PC-9 (cell line): ENCODE results near the gene RHEX. TPM values are rescaled to one million over a fixed set of nuclear protein-coding genes. Genes with fewer than 3 reads are reported as not detected.

ENCODE experiments used
- BruUV-seq: library from RNA; stranded (reverse); fragments of 400-500 nt; replicated peaks from 2 replicates; lab custom pipeline; 2021; lab: Mats Ljungman, UMichigan
- CTCF ChIA-PET: fragments of 300-600 bp; sonication (Branson Sonifier 250); formaldehyde crosslinking; loops from one replicate; lab custom pipeline; 2022; ENCODE audit warnings: antibody characterized with exemption; lab: Charles Lee
- POLR2A ChIA-PET: fragments of 300-600 bp; sonication (Branson Sonifier 250); formaldehyde crosslinking; loops from one replicate; lab custom pipeline; 2022; ENCODE audit warnings: antibody characterized with exemption; ENCODE audit not compliant: unreplicated experiment; lab: Charles Lee
- DNase-seq, 2 experiments: peaks; one replicate each; pipeline versions ENCODE4 v3.0.0 to v3.0.0-alpha.2; 2015 to 2022; ENCODE audit warnings: mixed read lengths in 1 of 2
- H2AFZ ChIP-seq: fragments of 200-600 bp; sonication (generic); 2 replicates; pipeline ENCODE4 v1.8.1; 2017; ENCODE audit warnings: antibody characterized with exemption
- H3F3A ChIP-seq: fragments of 200-600 bp; sonication (generic); 2 replicates; pipeline ENCODE4 v1.8.1; 2017; ENCODE audit warnings: antibody characterized with exemption, mild to moderate bottlenecking, low read depth; ENCODE audit not compliant: insufficient read depth
- H3K27ac ChIP-seq: fragments of 200-600 bp; sonication (generic); 2 replicates; pipeline ENCODE4 v1.6.1; 2016; ENCODE audit warnings: mixed run types
- H3K27me3 ChIP-seq: fragments of 200-600 bp; sonication (generic); 2 replicates; pipeline ENCODE4 v1.6.1; 2016; ENCODE audit warnings: low read depth, mixed run types; ENCODE audit not compliant: insufficient read depth
- H3K36me3 ChIP-seq: fragments of 200-600 bp; sonication (generic); 2 replicates; pipeline ENCODE4 v1.6.1; 2016; ENCODE audit warnings: low read depth, mixed run types
- H3K4me1 ChIP-seq: fragments of 200-600 bp; sonication (generic); replicated peaks from 2 replicates; pipeline ENCODE4 v1.6.1; 2016; ENCODE audit warnings: mixed run types; ENCODE audit not compliant: insufficient read depth
- H3K4me2 ChIP-seq: fragments of 200-600 bp; sonication (generic); 2 replicates; pipeline ENCODE4 v1.6.1; 2017; ENCODE audit warnings: mixed run types
- H3K4me3 ChIP-seq: fragments of 200-600 bp; sonication (generic); 2 replicates; pipeline ENCODE4 v1.6.1; 2016; ENCODE audit warnings: mixed run types
- H3K79me2 ChIP-seq: fragments of 200-600 bp; sonication (generic); 2 replicates; pipeline ENCODE4 v1.6.1; 2017; ENCODE audit warnings: low read depth, mixed run types
- H3K9me2 ChIP-seq: fragments of 200-600 bp; sonication (generic); 2 replicates; pipeline ENCODE4 v1.8.1; 2017; ENCODE audit warnings: mild to moderate bottlenecking; ENCODE audit not compliant: insufficient read depth
- H3K9me3 ChIP-seq: fragments of 200-600 bp; sonication (generic); 2 replicates; pipeline ENCODE4 v1.8.1; 2016; ENCODE audit warnings: low read depth; ENCODE audit not compliant: insufficient read depth
- H4K20me1 ChIP-seq: fragments of 200-600 bp; sonication (generic); 2 replicates; pipeline ENCODE4 v1.8.1; 2017; ENCODE audit not compliant: insufficient read depth
- CTCF ChIP-seq: fragments of 200-600 bp; sonication (generic); conservative IDR thresholded peaks from 2 replicates; pipeline ENCODE4 v1.6.1; 2017; ENCODE audit warnings: mixed run types, antibody characterized with exemption, mild to moderate bottlenecking, moderate library complexity
- EZH2 ChIP-seq: fragments of 200-600 bp; sonication (generic); IDR thresholded peaks from 2 replicates; pipeline ENCODE4 v1.8.0; 2017; ENCODE audit warnings: antibody characterized with exemption, low read depth
- intact Hi-C: fragments of 100-400 bp; cut with micrococcal nuclease; formaldehyde crosslinking; loops from one replicate; pipeline ENCODE4 v1.10.0; 2022; ENCODE audit not compliant: unreplicated experiment
- total RNA-seq: library from RNA; stranded (reverse); gene quantifications from 2 replicates; pipeline ENCODE4 v1.2.3, GENCODE V29; 2021

The RHEX gene
- total RNA-seq, 1 experiment from 2014 or later: not detected

DNA sequence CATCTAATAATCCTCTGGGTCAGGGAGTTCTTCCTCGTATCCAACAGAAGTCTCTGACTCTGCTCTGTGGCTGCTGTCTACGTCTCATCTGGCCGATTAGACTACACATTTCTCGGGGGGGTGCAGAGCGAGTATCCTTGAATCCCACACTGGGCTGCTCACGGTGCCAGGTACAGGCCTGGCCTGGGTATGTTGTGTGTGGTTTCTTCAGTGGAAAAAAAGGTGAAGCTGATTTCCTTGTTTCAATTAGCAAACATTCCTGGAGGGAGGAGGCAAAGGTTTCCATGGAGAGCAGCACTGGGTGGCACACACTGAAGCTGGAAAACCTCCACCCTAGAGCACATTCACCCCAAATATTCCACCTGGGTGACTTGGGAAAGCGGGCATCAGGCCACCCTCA is 47.7 kb upstream of the RHEX start:
- no peaks in the 10 kb centered on the region for H3K9me2 ChIP-seq
- intact Hi-C loops: no loop called here
- no TSS peak for BruUV-seq
- ChIA-PET POLR2A (no interaction called here), CTCF (no interaction called here)
- H3F3A ChIP-seq: peaks cover 21% of the 10 kb centered on the region; the same call in 1 of the 2 replicates
- H3K9me3 ChIP-seq: no peaks in the 10 kb centered on the region
- TF ChIP-seq EZH2: no peak
- no peak for TF ChIP-seq CTCF
- H2AFZ ChIP-seq: no peak overlapping the region
- no peak for DNase-seq
- H3K36me3 ChIP-seq: no peaks in the 10 kb centered on the region
- no peak overlapping the region for H3K4me3 ChIP-seq
- no peaks in the 10 kb centered on the region for H3K79me2 ChIP-seq
- H4K20me1 ChIP-seq: no peaks in the 10 kb centered on the region
- no peak overlapping the region for H3K27ac ChIP-seq
- peaks cover 15% of the 10 kb centered on the region for H3K4me1 ChIP-seq
- H3K4me2 ChIP-seq: no peak overlapping the region
- H3K27me3 ChIP-seq: no peaks in the 10 kb centered on the region

DNA sequence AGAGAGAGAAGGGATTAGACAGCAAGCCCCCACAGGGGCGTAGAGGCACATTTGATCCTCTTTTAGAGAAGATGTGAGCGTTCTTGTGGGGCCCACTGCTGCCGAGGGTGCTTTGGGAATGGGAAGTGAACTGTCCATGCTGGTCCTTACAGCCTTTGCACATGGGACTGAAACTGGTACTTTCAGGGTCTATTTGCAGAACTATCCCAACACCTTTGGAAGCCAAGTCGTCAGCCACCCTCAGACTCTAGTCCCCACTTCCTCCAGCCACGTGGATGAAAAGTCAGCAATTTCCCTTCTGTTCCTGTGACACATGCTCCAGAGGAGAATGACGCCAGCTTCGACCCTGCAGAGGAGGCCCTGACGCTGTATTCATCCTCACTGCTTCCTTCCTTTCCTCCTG is 47.2 kb upstream of the RHEX start:
- BruUV-seq: no TSS peak
- CTCF ChIA-PET: no interaction called here
- H2AFZ ChIP-seq: no peak overlapping the region

DNA sequence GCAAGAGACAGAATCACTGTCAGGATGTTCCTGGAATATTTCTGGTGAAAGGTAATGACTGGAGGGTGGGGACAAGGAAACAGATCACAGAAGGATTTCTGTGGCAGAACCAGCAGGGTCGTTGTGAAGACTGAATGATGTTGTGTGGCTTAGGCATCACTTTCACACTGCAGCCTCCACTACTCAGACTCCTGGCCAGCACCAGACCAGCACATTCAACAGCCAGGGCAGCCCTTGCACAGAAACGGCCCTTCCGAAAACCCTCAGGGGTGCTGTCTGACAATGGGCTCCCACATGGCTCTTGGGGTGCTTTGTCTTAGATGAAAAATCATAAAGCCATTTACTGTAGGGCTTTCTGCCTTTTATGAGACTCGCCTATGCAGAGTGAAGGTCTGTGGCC is 46.0 kb upstream of the RHEX start:
- intact Hi-C loops: no loop called here
- H3K9me3 ChIP-seq: no peaks in the 10 kb centered on the region
- no peak overlapping the region for H3K4me3 ChIP-seq
- no peak overlapping the region for H3K4me2 ChIP-seq
- no peaks in the 10 kb centered on the region for H3K9me2 ChIP-seq
- CTCF ChIA-PET: no interaction called here
- no peaks in the 10 kb centered on the region for H4K20me1 ChIP-seq
- no peaks in the 10 kb centered on the region for H3K36me3 ChIP-seq
- H3F3A ChIP-seq: peaks cover 21% of the 10 kb centered on the region; the same call in 1 of the 2 replicates
- H2AFZ ChIP-seq: no peak overlapping the region
- POLR2A ChIA-PET: no interaction called here
- peaks cover 2% of the 10 kb centered on the region; the same call in 1 of the 2 replicates for H3K4me1 ChIP-seq
- H3K79me2 ChIP-seq: no peaks in the 10 kb centered on the region
- no peak for TF ChIP-seq EZH2
- TF ChIP-seq CTCF: no peak
- no TSS peak for BruUV-seq
- no peak for DNase-seq
- no peak overlapping the region for H3K27ac ChIP-seq
- H3K27me3 ChIP-seq: no peaks in the 10 kb centered on the region

More for the DNA sequence above, 47.2 kb upstream of the RHEX start:
- H3F3A ChIP-seq: peaks cover 21% of the 10 kb centered on the region; the same call in 1 of the 2 replicates
- no peak for TF ChIP-seq CTCF
- no peak for TF ChIP-seq EZH2
- no peak overlapping the region for H3K27ac ChIP-seq
- peaks cover 13% of the 10 kb centered on the region for H3K4me1 ChIP-seq
- intact Hi-C loops: no loop called here
- no peak overlapping the region for H3K4me2 ChIP-seq
- no peaks in the 10 kb centered on the region for H3K9me3 ChIP-seq
- no peaks in the 10 kb centered on the region for H3K9me2 ChIP-seq
- H3K79me2 ChIP-seq: no peaks in the 10 kb centered on the region
- no peaks in the 10 kb centered on the region for H3K27me3 ChIP-seq
- H3K36me3 ChIP-seq: no peaks in the 10 kb centered on the region
- DNase-seq: no peak
- H3K4me3 ChIP-seq: no peak overlapping the region
- no peaks in the 10 kb centered on the region for H4K20me1 ChIP-seq
- POLR2A ChIA-PET: no interaction called here
